HEK293T (cell line): ENCODE results near the gene KCNK6.

Experiments used
- CTCF ChIA-PET: fragments of 350-600 bp; formaldehyde crosslinking; extraction: SDS; loops from one replicate; lab custom pipeline; 2021; ENCODE audit warnings: antibody characterized with exemption, inconsistent platforms; lab: Yijun Ruan, JAX
- POLR2A ChIA-PET: fragments of 350-600 bp; formaldehyde crosslinking; extraction: SDS; loops from one replicate; lab custom pipeline; 2020; ENCODE audit warnings: antibody characterized with exemption, inconsistent platforms; lab: Yijun Ruan, JAX
- DNase-seq: peaks from one replicate; pipeline ENCODE4 v3.0.0; 2012; ENCODE audit warnings: mixed read lengths; ENCODE audit errors: extremely low spot score
- ARNT ChIP-seq: fragments of 450-650 bp; IDR thresholded peaks from 2 replicates; pipeline ENCODE4 v1.6.1; 2017; ENCODE audit warnings: mild to moderate bottlenecking
- BHLHE40 ChIP-seq: fragments of 450-650 bp; IDR thresholded peaks from 2 replicates; pipeline ENCODE4 v1.6.1; 2016; ENCODE audit warnings: mild to moderate bottlenecking, moderate library complexity, borderline replicate concordance
- CTBP1 ChIP-seq: fragments of 450-650 bp; IDR thresholded peaks from 2 replicates; pipeline ENCODE4 v1.6.1; 2016; ENCODE audit warnings: borderline replicate concordance
- ELF4 ChIP-seq: fragments of 450-650 bp; IDR thresholded peaks from 2 replicates; pipeline ENCODE4 v1.6.1; 2017; ENCODE audit warnings: antibody characterized with exemption
- FOXA1 ChIP-seq: fragments of 450-650 bp; IDR thresholded peaks from 2 replicates; pipeline ENCODE4 v1.6.1; 2016; ENCODE audit warnings: mild to moderate bottlenecking
- FOXK2 ChIP-seq: fragments of 450-650 bp; IDR thresholded peaks from 2 replicates; pipeline ENCODE4 v1.6.1; 2016; ENCODE audit warnings: mild to moderate bottlenecking
- FOXM1 ChIP-seq: fragments of 450-650 bp; IDR thresholded peaks from 2 replicates; pipeline ENCODE4 v1.6.1; 2017; ENCODE audit warnings: mild to moderate bottlenecking, borderline replicate concordance
- HDGF ChIP-seq: fragments of 450-650 bp; IDR thresholded peaks from 2 replicates; pipeline ENCODE4 v1.6.1; 2017; ENCODE audit warnings: antibody characterized with exemption, borderline replicate concordance
- L3MBTL2 ChIP-seq: fragments of 450-650 bp; conservative IDR thresholded peaks from 2 replicates; pipeline ENCODE4 v1.6.1; 2016; ENCODE audit warnings: mild to moderate bottlenecking
- LEF1 ChIP-seq: fragments of 450-650 bp; IDR thresholded peaks from 2 replicates; pipeline ENCODE4 v1.6.1; 2017; ENCODE audit warnings: mild to moderate bottlenecking, borderline replicate concordance
- NFRKB ChIP-seq: fragments of 450-650 bp; IDR thresholded peaks from 2 replicates; pipeline ENCODE4 v1.6.1; 2016; ENCODE audit warnings: mild to moderate bottlenecking, moderate library complexity
- SP1 ChIP-seq: fragments of 450-650 bp; IDR thresholded peaks from 2 replicates; pipeline ENCODE4 v1.6.1; 2017
- SUZ12 ChIP-seq: fragments of 450-650 bp; IDR thresholded peaks from 2 replicates; pipeline ENCODE4 v1.6.1; 2016; ENCODE audit warnings: mild to moderate bottlenecking
- TARDBP ChIP-seq: fragments of 450-650 bp; IDR thresholded peaks from 2 replicates; pipeline ENCODE4 v1.6.1; 2016
- ZNF384 ChIP-seq: fragments of 450-650 bp; IDR thresholded peaks from 2 replicates; pipeline ENCODE4 v1.6.1; 2016
- TF ChIP-seq, protein P1 (sequence below): fragments of 450-650 bp; IDR thresholded peaks from 2 replicates; pipeline ENCODE4 v1.6.1; 2016

Gene KCNK6

DNA sequence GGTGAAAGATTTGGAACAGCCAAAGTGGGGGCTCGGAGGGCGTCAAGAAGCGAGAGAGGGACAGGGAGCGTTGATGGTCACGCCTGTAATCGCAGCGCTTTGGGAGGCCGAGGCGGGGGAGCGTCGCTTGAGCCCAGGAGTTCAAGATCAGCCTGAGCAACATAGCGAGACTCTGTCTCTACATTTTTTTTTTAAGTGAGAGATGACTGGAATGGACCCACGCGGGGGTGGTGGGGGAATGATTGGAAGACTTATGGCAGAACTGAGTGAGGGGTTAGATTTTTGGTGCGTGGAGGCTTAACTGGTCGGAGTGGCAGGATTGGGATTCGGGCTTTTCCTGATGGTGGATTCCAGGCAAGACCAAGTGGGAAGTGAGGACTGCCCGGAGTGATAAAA lies 55.5 kb downstream of the KCNK6 start:
- no peak for TF ChIP-seq TARDBP
- TF ChIP-seq NFRKB: no peak
- TF ChIP-seq ELF4: no peak
- TF ChIP-seq LEF1: no peak
- no peak for TF ChIP-seq ZNF384
- no peak for TF ChIP-seq SP1
- TF ChIP-seq, protein P1, sequence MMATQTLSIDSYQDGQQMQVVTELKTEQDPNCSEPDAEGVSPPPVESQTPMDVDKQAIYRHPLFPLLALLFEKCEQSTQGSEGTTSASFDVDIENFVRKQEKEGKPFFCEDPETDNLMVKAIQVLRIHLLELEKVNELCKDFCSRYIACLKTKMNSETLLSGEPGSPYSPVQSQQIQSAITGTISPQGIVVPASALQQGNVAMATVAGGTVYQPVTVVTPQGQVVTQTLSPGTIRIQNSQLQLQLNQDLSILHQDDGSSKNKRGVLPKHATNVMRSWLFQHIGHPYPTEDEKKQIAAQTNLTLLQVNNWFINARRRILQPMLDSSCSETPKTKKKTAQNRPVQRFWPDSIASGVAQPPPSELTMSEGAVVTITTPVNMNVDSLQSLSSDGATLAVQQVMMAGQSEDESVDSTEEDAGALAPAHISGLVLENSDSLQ: no peak
- no peak for TF ChIP-seq ARNT
- no peak for TF ChIP-seq FOXK2
- CTCF ChIA-PET: no interaction called here
- no peak for DNase-seq
- POLR2A ChIA-PET: interaction anchor here (1.6 to 2.2 kb wide), 4 partner anchors 13 to 244 kb away, joined by 7 to 40 read pairs (median 24); partner anchors contain the start of genes CATSPERG, EIF3K, GGN and SPRED3

DNA sequence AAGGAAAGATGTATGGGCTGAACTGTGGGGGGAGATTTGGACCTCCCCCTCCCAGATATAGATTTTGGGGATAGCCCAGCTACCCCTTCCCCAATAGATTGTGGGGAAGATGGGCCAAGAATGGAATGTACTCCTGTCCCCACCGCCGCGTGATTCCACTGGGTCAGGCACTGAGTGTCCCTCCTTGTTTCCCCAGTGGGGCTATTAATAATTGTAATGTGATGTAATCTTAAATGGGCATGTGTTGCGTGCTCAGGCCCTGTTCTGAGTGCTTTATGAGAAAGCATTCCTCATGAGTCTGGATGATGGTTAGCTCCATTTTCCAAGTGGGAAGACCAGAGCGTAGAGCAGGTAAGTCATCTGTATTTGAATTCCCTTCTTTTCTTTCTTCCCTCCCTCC lies 56.1 kb downstream of the KCNK6 start:
- TF ChIP-seq, protein P1: no peak
- TF ChIP-seq NFRKB (no peak), BHLHE40 (no peak), HDGF (no peak), FOXK2 (no peak), ZNF384 (no peak), FOXM1 (no peak), ARNT (no peak), CTBP1 (no peak), LEF1 (no peak), TARDBP (no peak), L3MBTL2 (no peak), SP1 (no peak), SUZ12 (no peak), FOXA1 (no peak), ELF4 (no peak)
- no peak for DNase-seq
- ChIA-PET CTCF (interaction anchor here (0.7 kb wide), 1 partner anchor 8 kb away, joined by 3 read pairs; no protein-coding TSS in a partner anchor), POLR2A (interaction anchor here (0.8 to 2.2 kb wide), 4 partner anchors 12 to 243 kb away, joined by 3 to 7 read pairs (median 4); partner anchors contain the start of genes CATSPERG, EIF3K and GGN)

DNA sequence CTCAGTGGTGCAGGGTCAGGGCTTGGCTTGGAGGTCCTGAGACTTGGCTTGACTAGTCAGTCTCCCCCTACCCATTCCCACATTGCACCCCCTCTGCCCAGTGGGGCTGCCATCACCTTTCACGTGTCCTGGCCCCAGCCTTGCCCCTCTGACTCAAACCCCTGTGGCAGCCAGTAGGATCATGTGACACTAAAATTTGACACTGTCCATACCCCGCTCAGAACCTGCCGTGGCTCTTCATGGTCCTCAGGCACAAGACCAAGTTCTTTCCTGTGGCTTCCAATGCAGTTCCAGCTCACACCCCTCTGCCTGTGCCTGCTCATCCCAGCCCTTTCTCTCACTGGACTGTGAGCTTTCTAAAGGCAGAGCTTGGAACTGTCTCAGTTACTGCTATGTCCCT lies 56.9 kb downstream of the KCNK6 start:
- no peak for TF ChIP-seq BHLHE40
- TF ChIP-seq, protein P1: no peak
- TF ChIP-seq ZNF384: no peak
- TF ChIP-seq LEF1: no peak
- TF ChIP-seq TARDBP: no peak
- TF ChIP-seq NFRKB: no peak
- POLR2A ChIA-PET: interaction anchor here (1.0 to 1.4 kb wide), 2 partner anchors 11 to 41 kb away, joined by 3 to 4 read pairs; partner anchors contain the start of genes CATSPERG and GGN
- no peak for DNase-seq
- CTCF ChIA-PET: no interaction called here

DNA sequence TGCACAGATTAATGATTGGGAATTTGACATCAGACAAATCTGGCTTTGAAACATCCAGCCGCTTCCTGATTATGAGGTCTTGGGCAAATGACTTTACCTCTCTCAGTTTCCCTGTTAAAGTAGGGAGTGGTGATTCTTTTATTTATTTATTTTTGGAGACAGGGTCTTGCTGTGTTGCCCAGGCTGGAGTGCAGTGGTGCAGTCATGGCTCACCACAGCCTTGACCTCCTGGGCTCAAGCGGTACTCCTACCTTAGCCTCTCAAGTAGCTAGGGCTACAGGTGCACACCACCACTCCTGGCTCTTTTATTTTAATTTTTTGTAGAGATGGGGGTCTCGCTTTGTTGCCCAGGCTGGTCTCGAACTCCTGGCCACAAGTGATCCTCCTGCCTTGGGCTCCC lies 57.4 kb downstream of the KCNK6 start:
- TF ChIP-seq NFRKB (no peak), FOXA1 (no peak), LEF1 (no peak), SP1 (no peak), ZNF384 (no peak), BHLHE40 (no peak), SUZ12 (no peak), FOXK2 (no peak), TARDBP (no peak), FOXM1 (no peak), ARNT (no peak), HDGF (no peak)
- TF ChIP-seq, protein P1: no peak
- no peak for DNase-seq
- CTCF ChIA-PET: no interaction called here
- POLR2A ChIA-PET: no interaction called here

DNA sequence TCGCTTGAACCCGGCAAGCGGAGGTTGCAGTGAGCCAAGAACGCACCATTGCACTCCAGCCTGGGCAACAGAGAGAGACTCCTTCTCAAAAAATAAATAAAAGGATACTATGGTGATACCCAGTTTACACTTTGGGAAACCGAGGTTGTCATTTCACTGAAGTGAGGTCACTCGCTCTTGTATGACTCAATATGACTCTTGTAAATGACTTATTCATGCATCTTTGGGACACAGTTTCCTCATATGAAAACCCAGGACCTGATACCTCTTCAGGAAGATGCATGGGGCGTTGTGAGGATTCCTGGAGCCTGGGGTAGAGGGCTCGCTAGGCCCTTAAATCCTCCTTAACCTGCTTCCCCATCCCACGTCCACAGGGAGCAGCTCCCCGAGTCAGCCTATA lies 59.2 kb downstream of the KCNK6 start:
- no peak for DNase-seq
- CTCF ChIA-PET: no interaction called here
- TF ChIP-seq SUZ12: no peak
- TF ChIP-seq CTBP1: no peak
- no peak for TF ChIP-seq ZNF384
- TF ChIP-seq SP1: no peak
- TF ChIP-seq L3MBTL2: no peak
- no peak for TF ChIP-seq ARNT
- TF ChIP-seq NFRKB: no peak
- TF ChIP-seq LEF1: no peak
- TF ChIP-seq TARDBP: no peak
- TF ChIP-seq, protein P1: no peak
- no peak for TF ChIP-seq ELF4
- TF ChIP-seq FOXA1: no peak
- POLR2A ChIA-PET: no interaction called here
